Vagina (tissue), 2 donors: Measurements from ENCODE around the gene NDUFA11. TPM values are rescaled to one million over a fixed set of nuclear protein-coding genes. Genes with fewer than 3 reads are reported as not detected.
A peak's percentile ranks its signal among the peaks of the same experiment; 100 is the strongest.

Source experiments
- DNase-seq, 2 donors: peaks; one replicate each; pipeline ENCODE4 v3.0.0-alpha.2; 2017; ENCODE audit errors: extremely low spot score in 2 of 2
- H3K27ac ChIP-seq: fragments of 200-600 bp; sonication (generic); one replicate; pipeline ENCODE4 v1.5.1; 2019
- H3K27me3 ChIP-seq: fragments of 200-600 bp; sonication (generic); one replicate; pipeline ENCODE4 v1.5.1; 2019
- H3K36me3 ChIP-seq, 2 donors: fragments of 200-600 bp; sonication (generic); one replicate each; pipeline ENCODE4 v1.5.1; 2017 to 2019
- H3K4me1 ChIP-seq: fragments of 200-600 bp; sonication (generic); one replicate; pipeline ENCODE4 v1.5.1; 2019
- H3K4me3 ChIP-seq, 2 donors: fragments of 200-600 bp; sonication (generic); 1 replicate in 1 of 2; 2 replicates in 1 of 2; pipeline ENCODE4 v1.5.1; 2016 to 2019
- H3K9me3 ChIP-seq: fragments of 200-600 bp; sonication (generic); one replicate; pipeline ENCODE4 v1.5.1; 2019
- POLR2A ChIP-seq, 2 donors: fragments of 450-650 bp; IDR thresholded peaks; one replicate each; pipeline ENCODE4 v1.6.1; 2017; ENCODE audit warnings: antibody characterized with exemption in 2 of 2, mild to moderate bottlenecking in 2 of 2, moderate library complexity in 2 of 2
- POLR2AphosphoS5 ChIP-seq, 2 donors: sonication (generic); formaldehyde crosslinking; IDR thresholded peaks; one replicate each; pipeline ENCODE4 v1.9.0; 2017; ENCODE audit warnings: antibody characterized with exemption in 2 of 2, mild to moderate bottlenecking in 2 of 2, low read depth in 1 of 2; ENCODE audit not compliant: insufficient read depth in 1 of 2
- intact Hi-C: fragments of 100-400 bp; cut with DNase I; formaldehyde crosslinking; loops from one replicate; pipeline ENCODE4 v1.15.1; 2023
- total RNA-seq: library from RNA; depleted of rRNA; stranded (reverse); fragments of >200 nt; gene quantifications from one replicate; pipeline ENCODE4 v1.2.3, GENCODE V29; 2016
- TF ChIP-seq, protein P1 (sequence below), 3 experiments: fragments of 450-650 bp in 2 of 3; fragments of 200-600 bp in 1 of 3; sonication (generic) in 1 of 3; IDR thresholded peaks; one replicate each; pipeline ENCODE4 v1.5.1; 2017 to 2019; ENCODE audit warnings: antibody characterized with exemption in 3 of 3, mild to moderate bottlenecking in 2 of 3, moderate library complexity in 2 of 3

NDUFA11 gene
- total RNA-seq, 1 donor from 2014 or later = 318 TPM

DNA sequence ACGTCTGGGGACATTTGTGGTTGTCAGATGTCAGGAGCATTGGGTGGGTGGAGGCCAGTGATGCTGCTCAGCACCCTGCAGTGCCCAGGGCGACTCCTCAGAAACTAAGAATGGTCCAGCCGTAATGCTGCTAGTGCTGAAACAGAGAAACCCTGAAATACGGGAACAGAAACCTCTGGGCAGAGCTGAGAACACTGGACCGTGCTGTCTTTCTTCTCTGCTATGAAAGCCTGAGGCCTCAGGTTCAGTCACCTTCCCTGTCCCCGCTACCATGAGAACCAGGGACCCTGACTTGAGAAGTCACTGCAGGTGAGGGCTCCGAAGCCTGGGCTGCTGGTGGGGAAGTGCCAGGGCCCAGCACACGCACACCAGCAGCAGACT is 23.8 kb upstream of the NDUFA11 start:
- Histone ChIP-seq H3K27ac (peak overlapping the region; percentile 76), H3K36me3 (peaks cover 0 to 94% of the 10 kb centered on the region in 2 donors), H3K4me3 (no peak overlapping the region), H3K9me3 (no peaks in the 10 kb centered on the region), H3K27me3 (no peaks in the 10 kb centered on the region), H3K4me1 (peaks cover 24% of the 10 kb centered on the region)
- no peak for DNase-seq
- intact Hi-C loops = no loop called here
- TF ChIP-seq, protein P1, sequence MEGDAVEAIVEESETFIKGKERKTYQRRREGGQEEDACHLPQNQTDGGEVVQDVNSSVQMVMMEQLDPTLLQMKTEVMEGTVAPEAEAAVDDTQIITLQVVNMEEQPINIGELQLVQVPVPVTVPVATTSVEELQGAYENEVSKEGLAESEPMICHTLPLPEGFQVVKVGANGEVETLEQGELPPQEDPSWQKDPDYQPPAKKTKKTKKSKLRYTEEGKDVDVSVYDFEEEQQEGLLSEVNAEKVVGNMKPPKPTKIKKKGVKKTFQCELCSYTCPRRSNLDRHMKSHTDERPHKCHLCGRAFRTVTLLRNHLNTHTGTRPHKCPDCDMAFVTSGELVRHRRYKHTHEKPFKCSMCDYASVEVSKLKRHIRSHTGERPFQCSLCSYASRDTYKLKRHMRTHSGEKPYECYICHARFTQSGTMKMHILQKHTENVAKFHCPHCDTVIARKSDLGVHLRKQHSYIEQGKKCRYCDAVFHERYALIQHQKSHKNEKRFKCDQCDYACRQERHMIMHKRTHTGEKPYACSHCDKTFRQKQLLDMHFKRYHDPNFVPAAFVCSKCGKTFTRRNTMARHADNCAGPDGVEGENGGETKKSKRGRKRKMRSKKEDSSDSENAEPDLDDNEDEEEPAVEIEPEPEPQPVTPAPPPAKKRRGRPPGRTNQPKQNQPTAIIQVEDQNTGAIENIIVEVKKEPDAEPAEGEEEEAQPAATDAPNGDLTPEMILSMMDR (IDR thresholded peaks at IDR 0.05) = no peak
- no peak for TF ChIP-seq POLR2A (IDR thresholded peaks at IDR 0.05)
- no peak for TF ChIP-seq POLR2AphosphoS5 (IDR thresholded peaks at IDR 0.05; ENCODE audit: insufficient read depth in 1 of 2, low read depth in 1 of 2)

DNA sequence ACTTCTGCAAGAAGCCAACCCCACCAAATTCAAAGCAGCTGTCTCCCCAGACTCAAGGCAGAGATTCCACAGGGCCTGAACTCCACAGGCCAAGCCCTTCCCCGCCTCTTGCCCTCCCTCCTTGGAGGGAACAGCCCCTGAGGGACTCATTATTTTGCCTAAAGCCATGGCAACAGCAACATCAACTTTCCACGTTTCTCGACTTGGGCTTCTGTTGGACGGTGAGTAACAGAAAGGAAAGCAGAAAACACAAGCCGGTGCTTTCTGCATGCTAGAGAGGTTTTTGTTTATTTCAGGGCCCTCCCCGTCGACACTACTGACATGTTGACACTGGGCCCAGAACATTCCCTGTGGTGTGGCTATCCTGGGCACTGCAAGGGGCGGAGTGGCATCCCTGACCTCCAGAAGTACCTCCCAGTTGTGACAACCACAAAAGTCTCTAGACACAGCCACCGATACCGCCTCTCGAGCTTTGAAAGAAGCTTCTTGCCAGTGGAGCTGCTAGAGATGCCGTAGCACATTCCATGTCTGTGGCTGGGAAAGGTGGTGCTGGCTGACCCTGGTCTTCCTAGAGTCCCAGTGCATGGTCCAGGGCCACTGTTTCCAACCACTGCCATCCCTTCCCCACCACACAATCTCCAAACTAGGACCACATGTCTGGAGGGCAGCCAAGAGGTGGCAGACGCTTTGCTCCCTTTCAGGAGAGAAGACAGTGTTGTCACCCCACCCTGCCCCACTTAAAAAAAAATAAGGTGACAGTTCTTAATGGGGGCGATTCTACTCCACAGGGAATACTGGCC is 23.3 kb upstream of the NDUFA11 start:
- intact Hi-C loops = no loop called here
- TF ChIP-seq POLR2A (IDR thresholded peaks at IDR 0.05) = no peak
- peak; percentile 55 to 79 for TF ChIP-seq POLR2AphosphoS5 (IDR thresholded peaks at IDR 0.05; ENCODE audit: insufficient read depth in 1 of 2, low read depth in 1 of 2)
- H3K9me3 ChIP-seq = no peaks in the 10 kb centered on the region
- H3K27me3 ChIP-seq = no peaks in the 10 kb centered on the region
- H3K4me1 ChIP-seq = peaks cover 24% of the 10 kb centered on the region
- peaks cover 0 to 94% of the 10 kb centered on the region in 2 donors for H3K36me3 ChIP-seq
- H3K4me3 ChIP-seq = no peak overlapping the region
- DNase-seq = peak in 1 of 2 donors; percentile 94
- peak overlapping the region; percentile 76 for H3K27ac ChIP-seq

DNA sequence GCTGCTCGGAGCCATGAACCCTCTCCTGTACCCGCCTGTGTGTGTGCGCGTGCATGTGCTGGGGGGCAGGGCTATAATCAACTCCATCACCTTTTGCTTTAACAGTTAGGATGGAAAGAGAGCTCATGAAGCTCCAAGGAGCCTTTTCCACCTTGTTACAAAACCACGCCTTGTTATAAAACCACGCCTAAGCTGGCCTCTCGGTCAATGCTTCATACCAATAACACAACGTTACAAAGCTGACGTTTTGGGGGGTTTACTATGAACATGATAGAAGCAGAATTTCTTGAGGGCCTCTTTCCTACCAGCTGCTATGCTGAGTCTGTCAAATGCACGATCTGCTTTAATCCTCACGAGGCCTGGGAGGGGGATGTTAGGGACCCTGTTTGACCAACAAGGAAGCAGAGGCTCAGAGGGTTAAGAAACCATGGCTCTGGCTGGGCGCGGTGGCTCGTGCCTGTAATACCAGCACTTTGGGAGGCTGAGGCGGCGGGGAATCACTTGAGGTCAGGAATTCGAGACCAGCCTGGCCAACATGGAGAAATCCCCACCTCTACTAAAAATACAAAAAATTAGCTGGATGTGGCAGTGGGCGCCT is 22.3 kb upstream of the NDUFA11 start:
- no peak for TF ChIP-seq POLR2A (IDR thresholded peaks at IDR 0.05)
- TF ChIP-seq, protein P1 (IDR thresholded peaks at IDR 0.05) = no peak
- TF ChIP-seq POLR2AphosphoS5 (IDR thresholded peaks at IDR 0.05; ENCODE audit: insufficient read depth in 1 of 2, low read depth in 1 of 2) = no peak
- peaks cover 0 to 92% of the 10 kb centered on the region in 2 donors for H3K36me3 ChIP-seq
- no peaks in the 10 kb centered on the region for H3K27me3 ChIP-seq
- H3K4me3 ChIP-seq = no peak overlapping the region
- no peaks in the 10 kb centered on the region for H3K9me3 ChIP-seq
- peak overlapping the region; percentile 56 for H3K27ac ChIP-seq
- DNase-seq = no peak
- peaks cover 24% of the 10 kb centered on the region for H3K4me1 ChIP-seq
- intact Hi-C loops = no loop called here

DNA sequence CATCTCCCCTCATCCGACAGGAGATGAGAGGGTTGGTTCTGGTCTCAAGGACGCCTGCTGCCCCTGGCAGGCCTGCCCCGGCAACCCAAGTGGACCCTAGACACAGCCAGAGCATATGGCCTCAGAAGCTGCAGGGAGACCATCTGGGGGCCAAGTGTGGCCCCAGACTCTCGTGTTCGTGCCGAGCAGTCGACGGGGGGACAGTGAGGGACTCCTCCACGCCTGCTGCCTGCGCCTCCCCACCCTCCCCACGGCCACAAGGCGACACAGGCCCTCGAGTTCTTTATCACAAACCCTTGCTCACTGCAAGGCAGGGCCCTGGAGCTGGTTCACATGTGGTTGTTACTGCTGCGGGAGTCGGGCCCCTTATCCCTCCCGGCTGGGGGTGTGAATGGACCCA is 19.8 kb upstream of the NDUFA11 start:
- H3K27ac ChIP-seq = no peak overlapping the region
- DNase-seq = no peak
- peaks cover 23% of the 10 kb centered on the region for H3K4me1 ChIP-seq
- intact Hi-C loops = no loop called here
- H3K4me3 ChIP-seq = no peak overlapping the region
- H3K9me3 ChIP-seq = no peaks in the 10 kb centered on the region
- H3K27me3 ChIP-seq = no peaks in the 10 kb centered on the region
- peaks cover 0 to 91% of the 10 kb centered on the region in 2 donors for H3K36me3 ChIP-seq
- TF ChIP-seq POLR2AphosphoS5 (IDR thresholded peaks at IDR 0.05; ENCODE audit: insufficient read depth in 1 of 2, low read depth in 1 of 2) = no peak
- TF ChIP-seq POLR2A (IDR thresholded peaks at IDR 0.05) = no peak
- TF ChIP-seq, protein P1 (IDR thresholded peaks at IDR 0.05) = no peak

DNA sequence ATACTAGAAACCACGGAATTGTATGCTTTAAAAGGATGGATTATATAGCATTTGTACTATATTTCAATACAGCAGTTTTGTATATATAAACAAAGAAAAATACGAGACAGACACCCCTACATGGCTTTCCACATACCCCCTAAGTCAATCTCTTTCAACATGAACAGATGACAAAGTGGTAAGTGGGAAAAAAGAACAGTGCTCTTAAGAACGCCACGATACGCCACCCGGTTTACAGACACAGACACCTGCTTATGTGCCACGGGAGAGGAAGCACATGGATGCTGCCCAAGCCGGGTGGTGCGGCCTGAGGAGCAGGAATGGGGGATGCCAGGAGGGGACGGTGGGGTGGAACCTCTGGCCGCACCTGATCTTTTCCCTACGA is 18.6 kb upstream of the NDUFA11 start:
- Histone ChIP-seq H3K4me3 (no peak overlapping the region), H3K27me3 (no peaks in the 10 kb centered on the region), H3K4me1 (peaks cover 11% of the 10 kb centered on the region), H3K9me3 (no peaks in the 10 kb centered on the region), H3K36me3 (peaks cover 0 to 91% of the 10 kb centered on the region in 2 donors), H3K27ac (no peak overlapping the region)
- DNase-seq = no peak
- no peak for TF ChIP-seq POLR2A (IDR thresholded peaks at IDR 0.05)
- TF ChIP-seq, protein P1 (IDR thresholded peaks at IDR 0.05) = no peak
- TF ChIP-seq POLR2AphosphoS5 (IDR thresholded peaks at IDR 0.05; ENCODE audit: insufficient read depth in 1 of 2, low read depth in 1 of 2) = no peak
- intact Hi-C loops = no loop called here
